ENCODE results near the gene ALDOC. TPM values are rescaled to one million over a fixed set of nuclear protein-coding genes. Genes with fewer than 3 reads are reported as not detected.
A peak's percentile ranks its signal among the peaks of the same experiment; 100 is the strongest.
"Not testable (repeated sequence)": the region's sequence is repeated elsewhere in the genome, so short reads cannot be mapped to it uniquely, and the experiment has no call there.

Gene ALDOC
- total and polyA plus RNA-seq, 2 donors (not counting 1 experiment from before 2014, with no cell fraction given), result 16.7 to 26.6 TPM

DNA sequence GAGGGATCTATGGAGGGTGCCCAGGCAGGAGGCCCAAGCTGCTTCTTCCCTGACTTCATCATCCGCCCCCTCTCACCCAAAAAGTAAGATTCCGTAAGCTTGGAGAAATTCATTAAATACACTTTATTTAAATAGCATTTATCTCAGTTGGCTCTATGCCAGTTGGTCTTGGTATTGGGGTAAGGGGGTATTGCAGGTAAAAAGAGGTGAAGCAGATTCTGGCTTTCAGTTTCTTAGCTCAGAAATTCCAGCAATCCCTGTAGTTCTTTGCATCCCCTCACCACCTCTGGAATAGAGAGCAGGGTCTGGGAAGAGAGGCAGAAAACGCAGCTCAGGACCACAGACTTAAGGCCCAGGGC is 750 bp upstream of the ALDOC start:
- Mint-ChIP-seq H3K4me1 (peaks cover 21% of the 10 kb centered on the region), H3K27me3 (no peaks in the 10 kb centered on the region), H3K27ac (no peak overlapping the region), H3K9me3 (ENCODE audit: insufficient read depth) (no peaks in the 10 kb centered on the region), H3K4me3 (peak overlapping the region; percentile 85)
- H3K4me1 ChIP-seq (ENCODE audit: control insufficient read depth in 2 of 2, insufficient read depth in 2 of 2, low read length in 2 of 2), result peaks cover 10 to 21% of the 10 kb centered on the region in 2 donors
- intact Hi-C loops (cut with micrococcal nuclease), result loop anchor here (1.0 to 10.0 kb wide), 4 partner anchors 22 to 137 kb away; partner anchors contain the start of genes PROCA1, RAB34, RPL23A and SPAG5
- ATAC-seq (ENCODE audit: low read depth) (no peak), DNase-seq (no peak)
- TF ChIP-seq EZH2 (IDR thresholded peaks at IDR 0.05; ENCODE audit: borderline replicate concordance, insufficient read depth, low read depth, low read length, poor library complexity, severe bottlenecking) (no peak), CTCF (IDR thresholded peaks at IDR 0.05) (no peak)
- 100% methylated on average over 1 of the region's 3 CpGs for WGBS (ENCODE audit: insufficient coverage)
- no peaks in the 10 kb centered on the region for H4K20me1 ChIP-seq (ENCODE audit: control insufficient read depth, insufficient read depth, low read length, poor library complexity, severe bottlenecking)
- CTCF ChIA-PET, result interaction anchor here (0.9 to 2.5 kb wide), 5 partner anchors 9 to 149 kb away, joined by 3 to 6 read pairs (median 3); partner anchors contain the start of gene TLCD1
- peak overlapping the region; percentile 87 for H2AFZ ChIP-seq (ENCODE audit: insufficient read depth, low read depth, low read length, poor library complexity, severe bottlenecking)
- no peaks in the 10 kb centered on the region for H3K27me3 ChIP-seq (replicated peaks in 1 of 4; ENCODE audit: control extremely low read depth in 1 of 4, control insufficient read depth in 3 of 4, insufficient read depth in 4 of 4, low read length in 3 of 4)
- no peaks in the 10 kb centered on the region for H3K9me3 ChIP-seq (ENCODE audit: control extremely low read depth in 1 of 3, control insufficient read depth in 2 of 3, insufficient read depth in 1 of 3, low read length in 2 of 3)
- peaks cover 0 to 3% of the 10 kb centered on the region in 2 experiments for H3K36me3 ChIP-seq (replicated peaks in 1 of 2; ENCODE audit: control extremely low read depth in 1 of 2, control insufficient read depth in 1 of 2, extremely low read depth in 1 of 2, insufficient read depth in 2 of 2, low read length in 1 of 2)
- peaks cover 41% of the 10 kb centered on the region for H3K79me2 ChIP-seq (ENCODE audit: control insufficient read depth, insufficient read depth, low read length)
- POLR2A ChIA-PET, result interaction anchor here (1.0 to 1.5 kb wide), 3 partner anchors 11 to 22 kb away, joined by 3 to 6 read pairs (median 4); partner anchors contain the start of gene SPAG5
- no peak overlapping the region for H3K9ac ChIP-seq (ENCODE audit: low read length)
- peak overlapping the region; percentile 85 for H3K4me2 ChIP-seq (replicated peaks; ENCODE audit: low read depth, low read length, poor library complexity, severe bottlenecking)
- peak overlapping the region in 1 of 5 experiments; percentile 47 for H3K4me3 ChIP-seq (ENCODE audit: control extremely low read depth in 1 of 5, extremely low read depth in 1 of 5, insufficient read depth in 1 of 5, low read depth in 2 of 5, low read length in 4 of 5)
- peak overlapping the region; percentile 34 to 72 for H3K27ac ChIP-seq (ENCODE audit: low read length in 2 of 2)

DNA sequence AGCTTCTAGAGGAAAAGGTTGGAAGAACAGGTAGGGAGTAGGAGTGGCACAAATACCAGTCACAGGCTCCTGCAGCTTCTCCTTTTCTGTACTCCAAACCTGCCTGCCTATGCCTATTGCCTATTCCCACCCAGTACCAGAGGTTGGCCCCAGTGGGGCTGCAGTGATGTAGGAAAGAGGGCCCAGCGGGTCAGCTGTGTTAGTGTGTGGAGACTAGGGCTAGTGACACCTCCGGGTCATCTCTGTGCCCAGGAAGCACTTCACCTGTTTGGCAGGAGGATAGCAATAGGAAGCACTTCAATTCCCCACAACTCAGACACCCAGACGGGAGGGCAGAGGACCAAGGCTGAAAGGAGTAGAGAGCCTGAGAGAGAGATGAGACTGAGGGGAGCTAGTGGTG is 679 bp downstream of the ALDOC start:
- H3K9me3 ChIP-seq (ENCODE audit: control extremely low read depth in 1 of 3, control insufficient read depth in 2 of 3, insufficient read depth in 1 of 3, low read length in 2 of 3); H3K27me3 ChIP-seq (replicated peaks in 1 of 4; ENCODE audit: control extremely low read depth in 1 of 4, control insufficient read depth in 3 of 4, insufficient read depth in 4 of 4, low read length in 3 of 4); H4K20me1 ChIP-seq (ENCODE audit: control insufficient read depth, insufficient read depth, low read length, poor library complexity, severe bottlenecking); DNase-seq; ATAC-seq (ENCODE audit: low read depth); H3K4me3 ChIP-seq (ENCODE audit: control extremely low read depth in 1 of 5, extremely low read depth in 1 of 5, insufficient read depth in 1 of 5, low read depth in 2 of 5, low read length in 4 of 5); H3K27ac ChIP-seq (ENCODE audit: low read length in 2 of 2); H2AFZ ChIP-seq (ENCODE audit: insufficient read depth, low read depth, low read length, poor library complexity, severe bottlenecking); H3K36me3 ChIP-seq (replicated peaks in 1 of 2; ENCODE audit: control extremely low read depth in 1 of 2, control insufficient read depth in 1 of 2, extremely low read depth in 1 of 2, insufficient read depth in 2 of 2, low read length in 1 of 2); H3K27me3 Mint-ChIP-seq; H3K9ac ChIP-seq (ENCODE audit: low read length); H3K9me3 Mint-ChIP-seq (ENCODE audit: insufficient read depth): not testable (repeated sequence)
- CTCF ChIA-PET, result interaction anchor here (1.3 kb wide), 1 partner anchor 83 kb away, joined by 4 read pairs; no protein-coding TSS in a partner anchor
- intact Hi-C loops (cut with micrococcal nuclease), result loop anchor here (10.0 kb wide), 1 partner anchor 139 kb away; the partner anchor contains the start of genes PROCA1, RAB34 and RPL23A
- peak overlapping the region; percentile 57 for H3K27ac Mint-ChIP-seq
- peaks cover 18 to 30% of the 10 kb centered on the region in 2 donors for H3K4me1 ChIP-seq (ENCODE audit: control insufficient read depth in 2 of 2, insufficient read depth in 2 of 2, low read length in 2 of 2)
- no CpG with 5 or more reads among the region's 3 CpGs for whole genome bisulfite sequencing (ENCODE audit: insufficient coverage)
- POLR2A ChIA-PET, result interaction anchor here (1.7 kb wide), 1 partner anchor 24 kb away, joined by 4 read pairs; the partner anchor contains the start of gene UNC119
- H3K4me1 Mint-ChIP-seq, result peaks cover 33% of the 10 kb centered on the region
- peaks cover 55% of the 10 kb centered on the region for H3K79me2 ChIP-seq (ENCODE audit: control insufficient read depth, insufficient read depth, low read length)
- peak overlapping the region; percentile 32 for H3K4me2 ChIP-seq (replicated peaks; ENCODE audit: low read depth, low read length, poor library complexity, severe bottlenecking)
- peak overlapping the region; percentile 85 for H3K4me3 Mint-ChIP-seq

Measured in B cell (primary cell).